HepG2 (cell line): Measurements from ENCODE around the gene SMIM44.
A peak's percentile ranks its signal among the peaks of the same experiment; 100 is the strongest.

Experiments
- CREB1 ChIP-seq, 2 experiments: fragments of 450-650 bp in 1 of 2; IDR thresholded peaks; 2 replicates each; pipeline ENCODE4 v1.6.1; 2016 to 2017; ENCODE audit warnings: control low read depth in 1 of 2, mild to moderate bottlenecking in 1 of 2, missing compliant biosample characterization in 1 of 2, missing genetic modification characterization in 1 of 2
- ZSCAN20 ChIP-seq: sonication (generic); formaldehyde crosslinking; IDR thresholded peaks from 2 replicates; pipeline ENCODE4 v1.4.0; 2020; ENCODE audit warnings: missing genetic modification reagents, mild to moderate bottlenecking, borderline replicate concordance
- TF ChIP-seq, protein P1 (sequence below): sonication (generic); formaldehyde crosslinking; IDR thresholded peaks from 2 replicates; pipeline ENCODE4 v1.5.0; 2020; ENCODE audit warnings: mild to moderate bottlenecking, missing genetic modification reagents, moderate library complexity

DNA sequence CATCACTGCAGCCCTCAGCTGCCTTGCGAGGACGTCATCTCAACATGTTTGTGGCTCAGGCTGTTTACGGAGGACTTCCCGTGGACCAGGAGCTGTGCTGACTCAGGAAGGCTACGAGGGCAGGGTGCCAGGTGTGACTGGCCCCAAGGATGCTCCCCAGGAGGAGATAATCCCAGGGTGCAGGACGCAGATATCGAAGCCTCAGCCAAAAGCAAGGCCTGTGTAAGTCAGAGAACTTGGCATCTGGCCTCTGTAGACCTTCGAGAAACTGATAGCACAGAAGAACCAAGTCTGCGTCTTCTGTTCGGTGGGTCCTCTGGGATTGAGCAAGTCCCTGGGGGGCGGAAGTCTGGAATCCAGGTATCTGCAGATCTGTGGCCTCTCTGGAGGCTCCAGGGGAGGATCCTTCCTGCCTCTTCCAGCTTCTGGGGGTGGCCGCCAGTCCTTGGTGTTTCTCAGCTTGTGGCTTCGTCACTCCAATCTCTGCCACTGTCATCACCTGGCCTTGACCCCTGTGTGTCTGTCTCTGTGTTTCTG, 19.9 kb upstream of the SMIM44 start:
- TF ChIP-seq, protein P1, sequence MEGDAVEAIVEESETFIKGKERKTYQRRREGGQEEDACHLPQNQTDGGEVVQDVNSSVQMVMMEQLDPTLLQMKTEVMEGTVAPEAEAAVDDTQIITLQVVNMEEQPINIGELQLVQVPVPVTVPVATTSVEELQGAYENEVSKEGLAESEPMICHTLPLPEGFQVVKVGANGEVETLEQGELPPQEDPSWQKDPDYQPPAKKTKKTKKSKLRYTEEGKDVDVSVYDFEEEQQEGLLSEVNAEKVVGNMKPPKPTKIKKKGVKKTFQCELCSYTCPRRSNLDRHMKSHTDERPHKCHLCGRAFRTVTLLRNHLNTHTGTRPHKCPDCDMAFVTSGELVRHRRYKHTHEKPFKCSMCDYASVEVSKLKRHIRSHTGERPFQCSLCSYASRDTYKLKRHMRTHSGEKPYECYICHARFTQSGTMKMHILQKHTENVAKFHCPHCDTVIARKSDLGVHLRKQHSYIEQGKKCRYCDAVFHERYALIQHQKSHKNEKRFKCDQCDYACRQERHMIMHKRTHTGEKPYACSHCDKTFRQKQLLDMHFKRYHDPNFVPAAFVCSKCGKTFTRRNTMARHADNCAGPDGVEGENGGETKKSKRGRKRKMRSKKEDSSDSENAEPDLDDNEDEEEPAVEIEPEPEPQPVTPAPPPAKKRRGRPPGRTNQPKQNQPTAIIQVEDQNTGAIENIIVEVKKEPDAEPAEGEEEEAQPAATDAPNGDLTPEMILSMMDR (CRISPR knock-in tag): no peak
- TF ChIP-seq CREB1 (IDR thresholded peaks at IDR 0.05) (0 out of 2 replicates have a peak, but pooled peaks have one; percentile 13), CREB1 (CRISPR knock-in tag; IDR thresholded peaks at IDR 0.05) (no peak), ZSCAN20 (CRISPR knock-in tag) (no peak)
